NCI-H226 (cell line): ENCODE results near the gene CDK9.

ENCODE experiments used
- DNase-seq: peaks from one replicate; pipeline ENCODE4 v3.0.0-alpha.2; 2015

Gene CDK9

GRCh38 chr9:127762111-127762676, 23.6 kb upstream of the CDK9 start:
- DNase-seq: no peak

- no peak for DNase-seq
Measured at GRCh38 chr9:127763918-127764384, 21.9 kb upstream of the CDK9 start.

- DNase-seq: no peak
Measured at GRCh38 chr9:127765418-127765817, 20.4 kb upstream of the CDK9 start.

- DNase-seq: no peak
Measured at GRCh38 chr9:127767410-127767809, 18.4 kb upstream of the CDK9 start.

- DNase-seq: no peak
Measured at GRCh38 chr9:127767909-127768331, 17.9 kb upstream of the CDK9 start.

- DNase-seq: no peak
Measured at GRCh38 chr9:127768698-127769097, 17.1 kb upstream of the CDK9 start.

- no peak for DNase-seq
Measured at GRCh38 chr9:127769101-127769500, 16.7 kb upstream of the CDK9 start.

GRCh38 chr9:127769929-127770582, 15.8 kb upstream of the CDK9 start:
- DNase-seq: no peak

GRCh38 chr9:127770583-127770904, 15.3 kb upstream of the CDK9 start:
- DNase-seq: no peak

- peak; percentile 93 for DNase-seq
Measured at GRCh38 chr9:127770905-127771569, 14.8 kb upstream of the CDK9 start.

- DNase-seq: no peak
Measured at GRCh38 chr9:127771570-127772189, 14.2 kb upstream of the CDK9 start.

- no peak for DNase-seq
Measured at GRCh38 chr9:127772603-127773002, 13.2 kb upstream of the CDK9 start.

GRCh38 chr9:127773272-127773671, 12.6 kb upstream of the CDK9 start:
- no peak for DNase-seq

GRCh38 chr9:127773981-127774380, 11.9 kb upstream of the CDK9 start:
- DNase-seq: no peak

GRCh38 chr9:127776195-127776923, 9.5 kb upstream of the CDK9 start:
- DNase-seq: no peak

GRCh38 chr9:127776924-127777289, 8.9 kb upstream of the CDK9 start:
- no peak for DNase-seq

GRCh38 chr9:127777368-127777980, 8.4 kb upstream of the CDK9 start:
- no peak for DNase-seq

GRCh38 chr9:127778280-127779135, 7.3 kb upstream of the CDK9 start, which contains the start of gene SH2D3C:
Gene SH2D3C, minus strand, starts transcription at chr9:127778666. Its CDS starts 39 bp downstream, at chr9:127778627.
- no peak for DNase-seq

GRCh38 chr9:127779136-127779981, 6.5 kb upstream of the CDK9 start:
- no peak for DNase-seq

- DNase-seq: no peak
Measured at GRCh38 chr9:127780126-127780885, 5.5 kb upstream of the CDK9 start.
